Loucy (cell line): ENCODE data around the gene EFHC2.

Experiments used
- H2AFZ ChIP-seq: fragments of 200-600 bp; sonication (generic); 2 replicates; pipeline ENCODE4 v1.6.0; 2016; ENCODE audit warnings: antibody characterized with exemption, mild to moderate bottlenecking, low read length, moderate library complexity
- H3F3A ChIP-seq: fragments of 200-600 bp; 2 replicates; pipeline ENCODE4 v1.6.0; 2016; ENCODE audit warnings: antibody characterized with exemption, low read depth, mild to moderate bottlenecking
- H3K27me3 ChIP-seq: fragments of 200-600 bp; sonication (generic); 2 replicates; pipeline ENCODE4 v1.6.1; 2014; ENCODE audit warnings: low read length, mild to moderate bottlenecking; ENCODE audit not compliant: insufficient read depth, poor library complexity, severe bottlenecking
- H3K36me3 ChIP-seq: fragments of 200-600 bp; sonication (generic); 2 replicates; pipeline ENCODE4 v1.6.1; 2016; ENCODE audit warnings: low read length; ENCODE audit not compliant: insufficient read depth
- H3K4me1 ChIP-seq: fragments of 200-600 bp; sonication (generic); 2 replicates; pipeline ENCODE4 v1.5.1; 2014; ENCODE audit warnings: low read length, mild to moderate bottlenecking; ENCODE audit not compliant: insufficient read depth, poor library complexity, severe bottlenecking
- H3K4me2 ChIP-seq: fragments of 200-600 bp; sonication (generic); 2 replicates; pipeline ENCODE4 v1.6.0; 2014; ENCODE audit warnings: antibody characterized with exemption, low read length, low read depth, mild to moderate bottlenecking; ENCODE audit not compliant: poor library complexity, severe bottlenecking
- H3K4me3 ChIP-seq: fragments of 200-600 bp; sonication (generic); 2 replicates; pipeline ENCODE4 v1.5.1; 2014; ENCODE audit warnings: low read length, mild to moderate bottlenecking, mixed read lengths; ENCODE audit not compliant: poor library complexity, severe bottlenecking
- H3K79me2 ChIP-seq: fragments of 200-600 bp; sonication (generic); 2 replicates; pipeline ENCODE4 v1.6.1; 2014; ENCODE audit warnings: low read length; ENCODE audit not compliant: insufficient read depth
- H3K9ac ChIP-seq: fragments of 200-600 bp; sonication (generic); 2 replicates; pipeline ENCODE4 v1.6.0; 2014; ENCODE audit warnings: mild to moderate bottlenecking, low read depth, low read length, moderate library complexity; ENCODE audit not compliant: poor library complexity, severe bottlenecking
- H3K9me2 ChIP-seq: fragments of 200-600 bp; sonication (generic); replicated peaks from 2 replicates; pipeline ENCODE4 v1.6.1; 2016; ENCODE audit warnings: low read depth, low read length, mixed read lengths
- H3K9me3 ChIP-seq: fragments of 200-600 bp; sonication (generic); 2 replicates; pipeline ENCODE4 v1.6.1; 2014; ENCODE audit warnings: mild to moderate bottlenecking, antibody characterized with exemption, low read length, low read depth; ENCODE audit not compliant: insufficient read depth
- H4K20me1 ChIP-seq: fragments of 200-600 bp; sonication (generic); 2 replicates; pipeline ENCODE4 v1.6.0; 2014; ENCODE audit warnings: antibody characterized with exemption, low read length, mild to moderate bottlenecking; ENCODE audit not compliant: insufficient read depth, poor library complexity, severe bottlenecking
- CTCF ChIP-seq: fragments of 200-600 bp; sonication (generic); conservative IDR thresholded peaks from 2 replicates; pipeline ENCODE4 v1.5.1; 2014; ENCODE audit warnings: mild to moderate bottlenecking, antibody characterized with exemption, low read length
- EZH2phosphoT487 ChIP-seq: fragments of 200-600 bp; IDR thresholded peaks from 2 replicates; pipeline ENCODE4 v1.6.1; 2018; ENCODE audit warnings: antibody characterized with exemption, mild to moderate bottlenecking, moderate library complexity, borderline replicate concordance

The EFHC2 gene

GRCh38 chrX:44382871-44383270, 39.4 kb upstream of the EFHC2 start:
- Histone ChIP-seq H3K36me3 (no peaks in the 10 kb centered on the region), H3K4me2 (no peak overlapping the region), H2AFZ (peak overlapping the region; percentile 60; the same call in 1 of the 2 replicates), H3K27me3 (no peaks in the 10 kb centered on the region), H3K9me3 (no peaks in the 10 kb centered on the region), H4K20me1 (no peaks in the 10 kb centered on the region), H3K9me2 (no peaks in the 10 kb centered on the region), H3K4me3 (no peak overlapping the region), H3F3A (no peaks in the 10 kb centered on the region), H3K79me2 (no peaks in the 10 kb centered on the region), H3K9ac (no peak overlapping the region), H3K4me1 (no peaks in the 10 kb centered on the region)
- TF ChIP-seq CTCF (no peak), EZH2phosphoT487 (no peak)

- TF ChIP-seq CTCF (no peak), EZH2phosphoT487 (no peak)
- Histone ChIP-seq H4K20me1 (no peaks in the 10 kb centered on the region), H3K4me2 (no peak overlapping the region)
Measured at GRCh38 chrX:44352758-44353157, 9.3 kb upstream of the EFHC2 start.

GRCh38 chrX:44349561-44349960, 6.1 kb upstream of the EFHC2 start:
- Histone ChIP-seq H4K20me1 (no peaks in the 10 kb centered on the region), H3K4me2 (no peak overlapping the region), H3K36me3 (no peaks in the 10 kb centered on the region), H3K9ac (no peak overlapping the region), H3K4me1 (peaks cover 29% of the 10 kb centered on the region), H2AFZ (no peak overlapping the region), H3K9me2 (no peaks in the 10 kb centered on the region), H3K4me3 (no peak overlapping the region), H3K27me3 (no peaks in the 10 kb centered on the region), H3K79me2 (no peaks in the 10 kb centered on the region), H3K9me3 (no peaks in the 10 kb centered on the region), H3F3A (no peaks in the 10 kb centered on the region)
- TF ChIP-seq EZH2phosphoT487 = no peak
- TF ChIP-seq CTCF = no peak

More at GRCh38 chrX:44352758-44353157, 9.3 kb upstream of the EFHC2 start:
- no peaks in the 10 kb centered on the region for H3K36me3 ChIP-seq
- H3F3A ChIP-seq = no peaks in the 10 kb centered on the region
- H3K9me2 ChIP-seq = no peaks in the 10 kb centered on the region
- no peaks in the 10 kb centered on the region for H3K9me3 ChIP-seq
- no peak overlapping the region for H3K9ac ChIP-seq
- no peaks in the 10 kb centered on the region for H3K27me3 ChIP-seq
- H3K4me3 ChIP-seq = no peak overlapping the region
- H3K79me2 ChIP-seq = no peaks in the 10 kb centered on the region
- H2AFZ ChIP-seq = no peak overlapping the region; the same call in 1 of the 2 replicates
- H3K4me1 ChIP-seq = peaks cover 16% of the 10 kb centered on the region
